Activated CD4-positive, alpha-beta T cell treated with anti-CD3 and anti-CD28 coated beads for 1 hour (primary cell): ENCODE data around the gene SIGLEC10.
"Not testable (repeated sequence)": the region's sequence is repeated elsewhere in the genome, so short reads cannot be mapped to it uniquely, and the experiment has no call there.

ENCODE experiments used
- DNase-seq: peaks from one replicate; pipeline ENCODE4 v3.0.0-alpha.2; 2020

SIGLEC10 gene

GRCh38 chr19:51440052-51440451, 22.6 kb upstream of the SIGLEC10 start:
- DNase-seq = no peak

- no peak for DNase-seq
These were observed 21.6 kb upstream of the SIGLEC10 start for GRCh38 chr19:51439021-51439465.

- DNase-seq = no peak
These were observed 17.0 kb upstream of the SIGLEC10 start for GRCh38 chr19:51434456-51434855.

GRCh38 chr19:51433043-51433442, 15.6 kb upstream of the SIGLEC10 start:
- no peak for DNase-seq

DNA sequence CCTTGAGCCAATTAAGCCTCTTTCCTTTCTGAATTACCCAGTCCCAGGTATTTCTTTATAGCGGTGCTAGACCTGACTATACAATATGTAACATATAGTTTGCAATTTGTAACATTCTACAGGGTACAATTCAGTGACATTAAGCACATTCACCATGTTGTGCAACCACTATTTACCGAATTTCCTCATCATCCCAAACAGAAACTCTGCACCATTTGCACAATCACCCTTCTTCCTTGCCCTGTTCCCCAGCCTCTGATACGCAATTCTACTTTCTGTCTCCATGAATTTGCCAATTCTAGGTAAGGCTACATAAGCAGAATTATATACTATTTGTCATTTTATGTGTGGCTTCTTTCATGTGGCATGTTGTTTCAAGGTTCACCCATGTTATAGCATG, 13.7 kb upstream of the SIGLEC10 start:
- DNase-seq = no peak

- DNase-seq = no peak
These were observed 12.8 kb upstream of the SIGLEC10 start for GRCh38 chr19:51430221-51430620.

GRCh38 chr19:51427201-51427600, 9.8 kb upstream of the SIGLEC10 start:
- DNase-seq = no peak

GRCh38 chr19:51422053-51422448, 4.6 kb upstream of the SIGLEC10 start:
- peak; percentile 66 for DNase-seq

GRCh38 chr19:51421229-51422052, 4.0 kb upstream of the SIGLEC10 start:
- no peak for DNase-seq

GRCh38 chr19:51420511-51420910, 3.1 kb upstream of the SIGLEC10 start:
- DNase-seq = not testable (repeated sequence)

DNA sequence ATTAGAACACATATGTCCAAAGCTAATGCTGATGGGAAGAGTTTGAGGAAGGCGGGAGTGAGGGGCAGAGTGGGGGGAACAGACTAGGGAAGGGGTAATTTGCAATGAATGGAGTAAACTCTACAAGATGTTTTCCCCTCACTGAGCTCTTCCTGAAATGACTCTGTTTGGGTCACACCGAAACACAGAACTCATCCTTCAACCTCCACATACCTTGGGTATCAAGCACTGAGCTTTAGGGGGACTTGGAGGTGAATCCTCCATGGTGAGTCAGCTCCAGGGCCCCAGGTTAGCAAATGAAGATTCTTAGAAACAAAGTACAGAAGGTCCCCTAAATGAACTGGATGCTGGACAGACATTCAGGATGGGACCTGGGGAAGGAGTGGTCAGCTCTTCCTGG, 1.3 kb upstream of the SIGLEC10 start:
- no peak for DNase-seq

GRCh38 chr19:51417810-51418157, 342 bp upstream of the SIGLEC10 start:
- no peak for DNase-seq

GRCh38 chr19:51416422-51416821, 1.0 kb downstream of the SIGLEC10 start:
- DNase-seq = not testable (repeated sequence)

- DNase-seq = no peak
These were observed 2.3 kb downstream of the SIGLEC10 start for GRCh38 chr19:51415187-51415586.

- DNase-seq = no peak
These were observed 6.3 kb downstream of the SIGLEC10 start for GRCh38 chr19:51410950-51411748.

DNA sequence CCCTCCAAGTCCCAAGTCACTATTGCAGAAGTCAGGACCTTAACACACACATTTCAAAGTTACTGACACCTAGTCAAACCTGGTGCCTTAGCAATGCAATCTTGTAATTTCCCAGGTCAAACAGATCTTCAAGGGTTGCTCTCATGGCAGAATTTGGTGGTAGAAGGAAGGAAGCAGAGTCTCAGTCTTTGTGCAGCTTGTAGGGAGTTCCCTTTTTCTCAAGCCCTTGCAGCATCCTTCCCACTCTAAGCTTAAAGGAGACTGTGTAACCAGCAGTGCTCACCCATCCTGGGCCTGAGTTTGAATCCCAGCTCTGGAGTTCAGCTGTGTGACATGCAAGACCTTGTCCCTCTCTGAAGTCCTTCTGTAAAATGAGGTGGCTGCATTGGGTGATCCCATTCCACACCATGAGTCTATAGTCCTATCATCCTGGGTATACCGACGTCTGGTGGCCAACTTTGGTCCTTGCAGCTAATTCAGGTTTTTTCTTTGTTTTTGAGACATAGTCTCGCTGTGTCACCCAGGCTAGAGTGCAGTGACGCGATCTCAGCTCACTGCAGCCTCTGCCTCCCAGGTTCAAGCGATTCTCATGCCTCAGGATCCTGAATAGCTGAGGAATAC, 9.8 kb downstream of the SIGLEC10 start:
- no peak for DNase-seq

- DNase-seq = no peak
These were observed 15.3 kb downstream of the SIGLEC10 start for GRCh38 chr19:51402117-51402516.

DNA sequence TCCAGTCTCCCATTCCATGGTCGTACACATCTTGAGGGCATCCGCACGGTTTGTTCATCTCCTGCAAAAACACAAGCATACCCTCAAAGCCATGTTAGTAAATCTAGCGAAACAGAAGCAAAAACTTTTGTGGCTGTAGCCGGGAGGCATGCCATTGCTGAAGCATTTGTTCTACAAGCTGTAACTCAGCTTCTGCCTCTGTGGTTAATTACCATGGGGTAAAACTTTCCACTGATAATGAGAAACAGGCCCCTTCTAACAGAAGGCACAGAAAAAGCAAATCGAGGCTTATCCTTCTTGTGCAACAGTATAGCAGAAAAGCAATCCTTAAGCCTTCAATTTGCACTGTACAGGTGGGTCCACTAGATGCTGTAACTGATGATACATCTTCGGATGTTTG, 17.5 kb downstream of the SIGLEC10 start:
- not testable (repeated sequence) for DNase-seq

GRCh38 chr19:51399231-51399630, 18.2 kb downstream of the SIGLEC10 start:
- no peak for DNase-seq

DNA sequence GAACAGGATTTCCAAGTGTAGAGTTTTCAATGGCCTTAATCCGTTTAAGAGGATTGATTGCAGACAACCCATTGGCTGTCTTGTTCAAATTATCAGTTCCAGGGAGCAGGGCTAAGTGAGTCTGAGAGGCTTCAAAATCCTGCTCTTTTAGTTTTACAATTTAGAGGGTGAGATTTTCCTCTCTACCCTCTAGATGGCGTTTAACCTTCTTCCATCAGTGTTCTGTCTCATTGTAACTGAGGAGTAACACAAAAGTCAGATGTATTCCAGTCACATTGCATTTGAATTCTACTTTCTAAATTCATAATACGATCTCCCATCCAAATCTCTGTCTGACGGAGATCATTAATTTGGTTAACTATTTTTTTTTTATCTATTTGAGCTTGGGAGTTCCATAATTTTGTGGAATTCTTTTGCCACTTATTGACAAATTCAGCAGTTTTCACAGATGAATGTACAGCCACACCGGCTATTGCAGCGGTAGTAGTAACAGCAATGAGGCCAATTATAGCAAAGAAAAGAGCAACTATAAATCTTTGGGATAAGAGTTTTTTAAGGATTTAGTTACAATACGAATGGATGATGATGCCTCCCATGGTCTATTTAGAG, 19.2 kb downstream of the SIGLEC10 start:
- no peak for DNase-seq

- DNase-seq = not testable (repeated sequence)
These were observed 20.0 kb downstream of the SIGLEC10 start for GRCh38 chr19:51397453-51397852.

GRCh38 chr19:51396175-51396574, 21.3 kb downstream of the SIGLEC10 start:
- DNase-seq = no peak
